MM.1S (cell line): ENCODE measurements around the gene SLC6A11.

Source experiments
- DNase-seq: peaks from one replicate; pipeline ENCODE4 v3.0.0-alpha.2; 2015
- H2AFZ ChIP-seq: fragments of 300-600 bp; sonication (generic); 2 replicates; pipeline ENCODE4 v1.6.0; 2016; ENCODE audit warnings: antibody characterized with exemption, low read length
- H3F3A ChIP-seq: fragments of 300-600 bp; sonication (generic); 2 replicates; pipeline ENCODE4 v1.6.1; 2016; ENCODE audit warnings: mild to moderate bottlenecking, antibody characterized with exemption, low read length, moderate library complexity, mixed read lengths; ENCODE audit not compliant: insufficient read depth
- H3K27ac ChIP-seq: fragments of 300-600 bp; sonication (generic); 2 replicates; pipeline ENCODE4 v1.5.1; 2016; ENCODE audit warnings: mild to moderate bottlenecking, low read length
- H3K27me3 ChIP-seq: fragments of 300-600 bp; sonication (generic); replicated peaks from 2 replicates; pipeline ENCODE4 v1.6.0; 2016; ENCODE audit warnings: low read length; ENCODE audit not compliant: insufficient read depth
- H3K36me3 ChIP-seq: fragments of 300-600 bp; sonication (generic); replicated peaks from 2 replicates; pipeline ENCODE4 v1.6.1; 2016; ENCODE audit warnings: mild to moderate bottlenecking, low read length, mixed read lengths; ENCODE audit not compliant: insufficient read depth
- H3K4me1 ChIP-seq: fragments of 300-600 bp; sonication (generic); 2 replicates; pipeline ENCODE4 v1.6.1; 2016; ENCODE audit warnings: low read length, mixed read lengths
- H3K4me2 ChIP-seq: fragments of 300-600 bp; sonication (generic); 2 replicates; pipeline ENCODE4 v1.6.0; 2016; ENCODE audit warnings: low read depth, low read length
- H3K4me3 ChIP-seq: fragments of 300-600 bp; sonication (generic); 2 replicates; pipeline ENCODE4 v1.5.1; 2016; ENCODE audit warnings: low read length, mixed read lengths
- H3K79me2 ChIP-seq: fragments of 300-600 bp; sonication (generic); 2 replicates; pipeline ENCODE4 v1.6.1; 2016; ENCODE audit warnings: mixed run types, low read length, mixed read lengths
- H3K9ac ChIP-seq: fragments of 300-600 bp; sonication (generic); 2 replicates; pipeline ENCODE4 v1.6.1; 2016; ENCODE audit warnings: low read length, mixed read lengths
- H3K9me2 ChIP-seq: fragments of 300-600 bp; sonication (generic); replicated peaks from 2 replicates; pipeline ENCODE4 v1.6.1; 2016; ENCODE audit warnings: mild to moderate bottlenecking, low read length, mixed read lengths; ENCODE audit not compliant: insufficient read depth
- H3K9me3 ChIP-seq: fragments of 300-600 bp; sonication (generic); replicated peaks from 2 replicates; pipeline ENCODE4 v1.6.1; 2016; ENCODE audit warnings: mild to moderate bottlenecking, low read length, mixed read lengths; ENCODE audit not compliant: insufficient read depth
- H4K20me1 ChIP-seq: fragments of 300-600 bp; sonication (generic); 2 replicates; pipeline ENCODE4 v1.6.1; 2016; ENCODE audit warnings: mild to moderate bottlenecking, low read length, moderate library complexity, mixed read lengths; ENCODE audit not compliant: insufficient read depth
- CTCF ChIP-seq: fragments of 300-600 bp; sonication (generic); IDR thresholded peaks from 2 replicates; pipeline ENCODE4 v1.5.1; 2016; ENCODE audit warnings: antibody characterized with exemption, low read length, mixed read lengths
- EZH2 ChIP-seq: fragments of 300-600 bp; sonication (generic); optimal IDR thresholded peaks from 2 replicates; pipeline ENCODE3; 2017; ENCODE audit warnings: low read depth, mild to moderate bottlenecking, antibody characterized with exemption, low read length, mixed read lengths
- EZH2phosphoT487 ChIP-seq: fragments of 300-600 bp; sonication (generic); IDR thresholded peaks from 2 replicates; pipeline ENCODE4 v1.6.1; 2018; ENCODE audit warnings: antibody characterized with exemption, low read length

The SLC6A11 gene

GRCh38 chr3:10929978-10930665 is 114.1 kb downstream of the SLC6A11 start:
- Histone ChIP-seq H3K4me2 (no peak overlapping the region), H3K4me1 (no peaks in the 10 kb centered on the region), H3K9ac (no peak overlapping the region), H4K20me1 (no peaks in the 10 kb centered on the region), H2AFZ (no peak overlapping the region), H3K79me2 (no peaks in the 10 kb centered on the region), H3K36me3 (no peaks in the 10 kb centered on the region), H3K9me2 (no peaks in the 10 kb centered on the region), H3K4me3 (no peak overlapping the region), H3K27ac (no peak overlapping the region), H3K9me3 (no peaks in the 10 kb centered on the region), H3F3A (no peaks in the 10 kb centered on the region), H3K27me3 (peaks cover 33% of the 10 kb centered on the region)
- TF ChIP-seq CTCF = no peak
- TF ChIP-seq EZH2phosphoT487 = no peak
- TF ChIP-seq EZH2 = no peak
- no peak for DNase-seq

- Histone ChIP-seq H3K9me3 (no peaks in the 10 kb centered on the region), H3K27me3 (peaks cover 37% of the 10 kb centered on the region), H3K4me2 (no peak overlapping the region), H3F3A (no peaks in the 10 kb centered on the region), H2AFZ (no peak overlapping the region), H3K79me2 (no peaks in the 10 kb centered on the region), H3K36me3 (no peaks in the 10 kb centered on the region), H3K4me3 (no peak overlapping the region), H3K27ac (no peak overlapping the region), H4K20me1 (no peaks in the 10 kb centered on the region), H3K9me2 (no peaks in the 10 kb centered on the region), H3K9ac (no peak overlapping the region), H3K4me1 (no peaks in the 10 kb centered on the region)
- DNase-seq = no peak
- TF ChIP-seq CTCF = no peak
- TF ChIP-seq EZH2 = no peak
- no peak for TF ChIP-seq EZH2phosphoT487
These were observed 114.6 kb downstream of the SLC6A11 start for GRCh38 chr3:10930666-10931040.

GRCh38 chr3:10932596-10932995 is 116.6 kb downstream of the SLC6A11 start:
- no peak for DNase-seq
- no peaks in the 10 kb centered on the region for H3K36me3 ChIP-seq

More at GRCh38 chr3:10932596-10932995, 116.6 kb downstream of the SLC6A11 start:
- Histone ChIP-seq H3K9me2 (no peaks in the 10 kb centered on the region), H3F3A (no peaks in the 10 kb centered on the region), H3K4me2 (no peak overlapping the region), H3K4me3 (no peak overlapping the region), H3K9me3 (no peaks in the 10 kb centered on the region), H3K79me2 (no peaks in the 10 kb centered on the region), H3K9ac (no peak overlapping the region), H3K27ac (no peak overlapping the region), H3K27me3 (peaks cover 45% of the 10 kb centered on the region), H2AFZ (no peak overlapping the region), H3K4me1 (no peaks in the 10 kb centered on the region), H4K20me1 (no peaks in the 10 kb centered on the region)
- TF ChIP-seq EZH2phosphoT487 = no peak
- TF ChIP-seq EZH2 = no peak
- no peak for TF ChIP-seq CTCF
